Lower leg skin (tissue), 3 donors: Measurements from ENCODE around the gene SUCLA2.

Experiments used
- CTCF ChIP-seq, 3 donors: fragments of 450-650 bp; IDR thresholded peaks; one replicate each; pipeline ENCODE4 v1.5.1; 2016; ENCODE audit warnings: antibody characterized with exemption in 3 of 3, mild to moderate bottlenecking in 3 of 3, moderate library complexity in 2 of 3
- POLR2A ChIP-seq, 2 donors: fragments of 450-650 bp; IDR thresholded peaks; one replicate each; pipeline ENCODE4 v1.6.1; 2016 to 2017; ENCODE audit warnings: antibody characterized with exemption in 2 of 2, mild to moderate bottlenecking in 1 of 2, moderate library complexity in 1 of 2

- TF ChIP-seq CTCF (IDR thresholded peaks at IDR 0.05) (no peak), POLR2A (IDR thresholded peaks at IDR 0.05) (no peak)
These were observed 66.7 kb downstream of the SUCLA2 start for GRCh38 chr13:47934371-47934770.
